Measurements from ENCODE around the gene FIGNL1.

FIGNL1 gene

DNA sequence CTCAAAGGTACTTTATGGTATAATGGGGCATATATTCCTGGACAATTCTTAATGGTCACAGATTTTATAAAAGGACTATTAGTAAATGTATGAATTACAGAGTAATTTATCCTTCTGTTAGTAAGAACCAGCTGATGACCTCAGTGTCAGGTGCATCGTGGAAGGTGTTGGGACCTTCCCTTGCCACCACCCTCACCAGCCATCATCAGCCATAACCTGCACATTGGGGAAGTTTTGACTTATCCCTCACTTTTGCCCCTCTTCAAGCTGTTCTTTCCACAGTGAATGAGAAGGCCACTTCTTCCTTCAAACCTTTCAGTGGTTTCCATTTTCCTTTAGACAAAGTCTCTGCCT is 52.2 kb downstream of the FIGNL1 start:
- TF ChIP-seq TAF1 (IDR thresholded peaks at IDR 0.05; ENCODE audit: borderline replicate concordance, insufficient read depth, low read length) (no peak), FOXP2 (optimal IDR thresholded peaks at IDR 0.05; ENCODE audit: borderline replicate concordance, extremely low read depth, extremely low read length, insufficient read depth) (no peak)

- TF ChIP-seq POLR2AphosphoS5 (IDR thresholded peaks at IDR 0.05; ENCODE audit: low read depth, low read length) (no peak), SIN3A (IDR thresholded peaks at IDR 0.05; ENCODE audit: borderline replicate concordance, insufficient read depth, low read length) (no peak), TAF1 (IDR thresholded peaks at IDR 0.05; ENCODE audit: borderline replicate concordance, insufficient read depth, low read length) (no peak)
Measured at GRCh38 chr7:50397320-50397970, 52.7 kb downstream of the FIGNL1 start.

GRCh38 chr7:50396856-50397255 is 53.3 kb downstream of the FIGNL1 start:
- TF ChIP-seq FOXP2 (optimal IDR thresholded peaks at IDR 0.05; ENCODE audit: borderline replicate concordance, extremely low read depth, extremely low read length, insufficient read depth), result no peak
- TF ChIP-seq SIN3A (IDR thresholded peaks at IDR 0.05; ENCODE audit: borderline replicate concordance, insufficient read depth, low read length), result no peak
- TF ChIP-seq, protein P1, sequence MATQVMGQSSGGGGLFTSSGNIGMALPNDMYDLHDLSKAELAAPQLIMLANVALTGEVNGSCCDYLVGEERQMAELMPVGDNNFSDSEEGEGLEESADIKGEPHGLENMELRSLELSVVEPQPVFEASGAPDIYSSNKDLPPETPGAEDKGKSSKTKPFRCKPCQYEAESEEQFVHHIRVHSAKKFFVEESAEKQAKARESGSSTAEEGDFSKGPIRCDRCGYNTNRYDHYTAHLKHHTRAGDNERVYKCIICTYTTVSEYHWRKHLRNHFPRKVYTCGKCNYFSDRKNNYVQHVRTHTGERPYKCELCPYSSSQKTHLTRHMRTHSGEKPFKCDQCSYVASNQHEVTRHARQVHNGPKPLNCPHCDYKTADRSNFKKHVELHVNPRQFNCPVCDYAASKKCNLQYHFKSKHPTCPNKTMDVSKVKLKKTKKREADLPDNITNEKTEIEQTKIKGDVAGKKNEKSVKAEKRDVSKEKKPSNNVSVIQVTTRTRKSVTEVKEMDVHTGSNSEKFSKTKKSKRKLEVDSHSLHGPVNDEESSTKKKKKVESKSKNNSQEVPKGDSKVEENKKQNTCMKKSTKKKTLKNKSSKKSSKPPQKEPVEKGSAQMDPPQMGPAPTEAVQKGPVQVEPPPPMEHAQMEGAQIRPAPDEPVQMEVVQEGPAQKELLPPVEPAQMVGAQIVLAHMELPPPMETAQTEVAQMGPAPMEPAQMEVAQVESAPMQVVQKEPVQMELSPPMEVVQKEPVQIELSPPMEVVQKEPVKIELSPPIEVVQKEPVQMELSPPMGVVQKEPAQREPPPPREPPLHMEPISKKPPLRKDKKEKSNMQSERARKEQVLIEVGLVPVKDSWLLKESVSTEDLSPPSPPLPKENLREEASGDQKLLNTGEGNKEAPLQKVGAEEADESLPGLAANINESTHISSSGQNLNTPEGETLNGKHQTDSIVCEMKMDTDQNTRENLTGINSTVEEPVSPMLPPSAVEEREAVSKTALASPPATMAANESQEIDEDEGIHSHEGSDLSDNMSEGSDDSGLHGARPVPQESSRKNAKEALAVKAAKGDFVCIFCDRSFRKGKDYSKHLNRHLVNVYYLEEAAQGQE (IDR thresholded peaks at IDR 0.05; ENCODE audit: insufficient read depth in 1 of 2, low read depth in 2 of 2, low read length in 2 of 2), result no peak
- TF ChIP-seq POLR2AphosphoS5 (IDR thresholded peaks at IDR 0.05; ENCODE audit: low read depth, low read length), result no peak
- TF ChIP-seq TAF1 (IDR thresholded peaks at IDR 0.05; ENCODE audit: borderline replicate concordance, insufficient read depth, low read length), result no peak

- TF ChIP-seq FOXP2 (optimal IDR thresholded peaks at IDR 0.05; ENCODE audit: borderline replicate concordance, extremely low read depth, extremely low read length, insufficient read depth), result no peak
- TF ChIP-seq POLR2AphosphoS5 (IDR thresholded peaks at IDR 0.05; ENCODE audit: low read depth, low read length), result no peak
- TF ChIP-seq, protein P1 (IDR thresholded peaks at IDR 0.05; ENCODE audit: insufficient read depth in 1 of 2, low read depth in 2 of 2, low read length in 2 of 2), result no peak
- TF ChIP-seq SIN3A (IDR thresholded peaks at IDR 0.05; ENCODE audit: borderline replicate concordance, insufficient read depth, low read length), result no peak
- no peak for TF ChIP-seq TAF1 (IDR thresholded peaks at IDR 0.05; ENCODE audit: borderline replicate concordance, insufficient read depth, low read length)
Measured at GRCh38 chr7:50394315-50394714, 55.8 kb downstream of the FIGNL1 start.
